RWPE1 (cell line): ENCODE results near the gene EYA2.

Experiments used
- CTCF ChIA-PET: fragments of 350-600 bp; sonication (Branson Sonifier 250); formaldehyde crosslinking; extraction: SDS; loops from one replicate; lab custom pipeline; 2021; lab: Yijun Ruan, JAX
- POLR2A ChIA-PET: fragments of 400-600 bp; formaldehyde crosslinking; extraction: SDS; loops from one replicate; lab custom pipeline; 2020; ENCODE audit warnings: antibody characterized with exemption; ENCODE audit not compliant: low non-redundant PET; lab: Yijun Ruan, JAX
- DNase-seq: peaks from one replicate; pipeline ENCODE4 v3.0.0; 2012; ENCODE audit warnings: low spot score
- H3K27ac ChIP-seq: fragments of 450-650 bp; 2 replicates; pipeline ENCODE4 v1.5.1; 2017
- CTCF ChIP-seq: fragments of 450-650 bp; conservative IDR thresholded peaks from 2 replicates; pipeline ENCODE4 v1.5.1; 2017; ENCODE audit warnings: low read depth, mild to moderate bottlenecking

EYA2 gene

DNA sequence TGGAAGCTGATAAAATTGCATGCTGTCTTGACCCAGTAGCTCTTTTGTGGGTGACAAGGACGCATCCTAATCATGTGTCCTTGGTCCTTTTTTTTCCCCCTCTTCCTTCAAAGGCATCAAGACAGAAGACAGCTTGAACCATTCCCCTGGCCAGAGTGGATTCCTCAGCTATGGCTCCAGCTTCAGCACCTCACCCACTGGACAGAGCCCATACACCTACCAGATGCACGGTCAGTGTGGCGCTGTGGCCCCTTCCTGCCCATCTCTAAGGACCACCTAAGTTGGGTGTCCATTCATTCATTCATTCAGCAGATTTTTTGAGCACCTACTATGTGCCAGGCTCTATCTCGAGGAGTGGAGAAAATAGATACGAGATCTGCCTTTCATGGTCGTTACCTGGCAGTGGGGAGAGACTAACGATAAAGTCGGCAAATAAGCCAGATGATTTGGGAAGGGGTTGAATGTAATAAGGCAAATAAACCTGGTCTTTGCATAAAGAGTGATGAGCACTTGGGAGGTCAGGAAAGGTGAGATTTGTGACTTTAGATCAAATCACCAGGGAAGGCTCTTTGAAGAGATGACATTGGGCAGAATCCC is 121.5 kb downstream of the EYA2 start:
- ChIA-PET POLR2A (no interaction called here), CTCF (no interaction called here)
- no peak for DNase-seq
- no peak overlapping the region for H3K27ac ChIP-seq
- TF ChIP-seq CTCF: no peak

DNA sequence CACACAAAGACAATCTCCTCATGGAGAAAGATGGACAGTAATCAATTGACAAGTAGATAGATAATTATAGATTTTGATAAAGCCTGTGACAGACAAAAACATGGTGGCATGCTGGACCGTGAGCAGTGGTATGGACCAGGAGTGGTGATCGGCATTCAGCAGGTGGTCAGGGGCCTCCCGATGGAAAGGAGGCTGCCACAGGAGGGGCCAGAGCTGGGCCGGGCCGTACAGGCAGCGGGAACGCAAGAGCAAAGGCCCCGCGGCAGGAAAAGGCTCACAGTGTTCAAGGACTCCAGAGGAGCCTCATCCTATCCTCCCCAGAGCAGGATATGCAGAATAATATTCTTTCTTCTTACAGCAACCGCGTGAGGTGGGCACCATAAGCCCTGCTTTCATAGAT is 123.7 kb downstream of the EYA2 start:
- TF ChIP-seq CTCF: no peak
- no peak for DNase-seq
- no peak overlapping the region for H3K27ac ChIP-seq
- CTCF ChIA-PET: no interaction called here
- POLR2A ChIA-PET: no interaction called here

DNA sequence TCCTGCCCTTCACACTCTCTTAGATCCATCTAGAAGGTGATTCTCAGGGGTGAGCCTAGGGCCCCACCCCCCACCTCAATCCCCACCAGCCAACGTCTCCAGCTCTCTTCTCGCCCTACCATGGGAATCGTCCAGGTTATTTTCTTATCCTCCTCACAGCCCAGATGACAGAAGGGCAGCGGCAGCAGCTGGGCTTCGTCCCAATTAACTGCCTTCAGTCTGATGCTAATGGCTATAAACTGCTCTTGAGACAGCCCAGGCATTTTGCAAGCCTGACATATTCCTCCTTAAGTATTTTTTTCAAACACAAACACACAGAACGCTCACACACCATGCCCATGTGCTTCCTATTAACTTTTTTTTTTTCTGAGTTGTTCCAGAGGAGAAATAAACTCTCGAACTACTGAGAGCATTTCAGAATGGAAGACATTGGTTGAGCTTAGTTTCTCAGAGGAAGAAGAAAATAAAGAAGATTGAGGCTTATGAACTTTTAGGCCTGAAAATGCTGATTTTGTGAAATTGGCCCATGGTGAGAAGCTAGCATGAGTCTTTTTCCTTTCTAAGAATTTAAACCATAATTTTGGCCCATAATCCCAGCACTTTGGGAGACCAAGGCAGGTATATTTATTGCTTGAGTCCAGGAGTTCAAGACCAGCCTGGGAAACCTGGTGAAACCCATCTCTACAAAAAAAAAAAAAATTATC is 124.6 kb downstream of the EYA2 start:
- CTCF ChIA-PET: interaction anchor here (0.5 to 1.5 kb wide), 5 partner anchors 17 to 267 kb away, joined by 3 to 6 read pairs (median 3); no protein-coding TSS in a partner anchor
- POLR2A ChIA-PET: no interaction called here
- H3K27ac ChIP-seq: no peak overlapping the region
- no peak for DNase-seq
- TF ChIP-seq CTCF: no peak

- POLR2A ChIA-PET: no interaction called here
- no peak for TF ChIP-seq CTCF
- CTCF ChIA-PET: interaction anchor here (0.5 to 1.5 kb wide), 7 partner anchors 18 to 268 kb away, joined by 3 to 6 read pairs (median 3); no protein-coding TSS in a partner anchor
- H3K27ac ChIP-seq: no peak overlapping the region
- no peak for DNase-seq
Observed at GRCh38 chr20:47020231-47020630, 125.6 kb downstream of the EYA2 start.

DNA sequence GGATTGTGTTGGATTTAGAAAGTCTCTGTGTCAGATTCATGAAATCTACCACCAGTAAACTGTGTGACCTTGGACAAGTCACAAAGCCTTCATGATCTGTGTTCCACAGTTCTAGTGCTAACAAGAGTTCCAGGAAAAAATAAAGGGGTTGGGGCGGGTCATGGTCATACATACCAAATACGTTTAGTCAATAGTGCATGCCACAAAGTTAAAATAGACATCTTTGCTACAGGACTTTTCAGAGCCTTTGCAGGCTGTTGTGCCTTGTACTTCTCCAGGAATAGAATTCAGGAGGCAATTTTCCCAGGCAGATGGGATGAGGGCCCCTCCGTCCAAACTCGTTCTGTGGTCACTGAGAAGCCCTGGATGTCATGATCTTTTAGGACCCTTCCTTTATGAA is 127.2 kb downstream of the EYA2 start:
- no peak for TF ChIP-seq CTCF
- CTCF ChIA-PET: interaction anchor here (0.6 kb wide), 1 partner anchor 210 kb away, joined by 3 read pairs; no protein-coding TSS in a partner anchor
- H3K27ac ChIP-seq: no peak overlapping the region
- POLR2A ChIA-PET: no interaction called here
- no peak for DNase-seq

- H3K27ac ChIP-seq: no peak overlapping the region
- no peak for TF ChIP-seq CTCF
- DNase-seq: no peak
- POLR2A ChIA-PET: no interaction called here
- CTCF ChIA-PET: interaction anchor here (0.8 kb wide), 1 partner anchor 272 kb away, joined by 3 read pairs; no protein-coding TSS in a partner anchor
Observed at GRCh38 chr20:47024461-47024937, 129.9 kb downstream of the EYA2 start.
